ENCODE measurements around the gene OCEL1.
A peak's percentile ranks its signal among the peaks of the same experiment; 100 is the strongest.

OCEL1 gene

GRCh38 chr19:17210296-17210695 is 15.7 kb upstream of the OCEL1 start:
- no peak for DNase-seq (ENCODE audit: low read depth in 2 of 2)

DNA sequence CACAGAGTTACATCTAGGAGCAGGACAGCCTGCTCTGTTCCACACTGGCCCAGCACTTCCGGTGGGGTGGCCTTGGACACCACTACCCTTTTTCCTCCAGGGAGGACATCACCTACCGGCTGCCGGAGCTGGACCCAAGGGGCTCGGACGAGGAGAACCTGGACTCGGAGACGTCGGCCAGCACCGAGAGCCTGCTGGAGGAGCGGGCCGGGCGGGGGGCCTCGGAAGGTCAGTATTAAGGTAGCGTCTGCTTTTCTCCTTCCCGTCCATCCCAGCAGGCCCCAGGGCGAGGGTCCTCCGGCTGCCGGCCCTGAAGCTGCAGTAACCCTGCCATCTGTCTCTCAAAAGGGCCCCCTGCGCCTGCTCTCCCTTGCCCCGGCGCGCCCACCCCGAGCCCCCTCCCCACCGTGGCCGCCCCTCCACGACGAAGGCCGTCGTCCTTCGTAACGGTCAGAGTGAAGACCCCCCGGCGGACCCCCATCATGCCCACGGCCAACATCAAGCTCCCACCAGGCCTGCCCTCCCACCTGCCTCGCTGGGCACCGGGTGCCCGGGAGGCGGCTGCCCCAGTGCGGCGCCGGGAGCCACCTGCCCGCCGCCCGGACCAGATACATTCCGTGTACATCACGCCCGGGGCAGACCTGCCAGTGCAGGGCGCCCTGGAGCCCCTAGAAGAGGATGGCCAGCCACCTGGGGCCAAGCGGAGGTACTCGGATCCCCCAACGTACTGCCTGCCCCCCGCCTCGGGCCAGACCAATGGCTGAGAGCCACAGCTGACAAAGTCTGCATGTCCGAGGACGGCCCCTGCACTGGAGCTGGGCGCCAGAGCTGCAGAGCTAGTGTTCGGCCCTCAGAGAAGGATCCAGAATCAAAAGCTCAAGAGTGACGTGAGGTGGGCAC is 14.2 kb upstream of the OCEL1 start:
- no peak for DNase-seq (ENCODE audit: low read depth in 2 of 2)

- no peak for DNase-seq (ENCODE audit: low read depth in 2 of 2)
Measured at GRCh38 chr19:17213334-17213733, 12.7 kb upstream of the OCEL1 start.

DNA sequence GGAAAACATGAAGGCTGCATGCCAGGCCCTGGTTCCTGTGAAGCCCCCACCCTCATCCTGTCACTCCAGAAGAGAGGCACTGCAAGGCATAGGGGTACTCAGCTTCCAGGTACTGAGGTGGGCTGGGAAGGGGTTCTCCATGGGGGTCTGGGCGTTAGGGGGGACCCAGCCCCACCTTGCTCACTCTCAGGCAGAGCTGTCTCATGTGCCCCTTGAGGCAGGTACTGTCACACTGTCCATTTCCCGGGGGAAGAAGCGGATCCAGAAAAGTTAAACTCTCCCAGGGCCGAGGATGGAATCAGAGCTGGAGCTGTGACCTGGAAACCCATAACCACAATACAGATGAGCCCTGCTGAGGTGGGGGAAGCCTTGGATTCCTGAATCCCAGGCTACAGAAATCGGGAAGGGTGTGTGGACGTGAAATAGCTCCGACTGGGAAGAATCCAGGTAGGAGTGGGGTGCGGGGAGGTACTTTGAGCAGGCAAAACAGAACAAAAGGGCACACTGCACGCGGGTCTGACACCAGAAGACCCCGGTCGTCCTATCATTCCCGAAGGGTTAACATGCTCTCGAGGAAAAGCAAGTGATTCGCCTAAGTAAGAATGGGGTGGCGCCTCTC is 11.4 kb upstream of the OCEL1 start:
- no peak for DNase-seq (ENCODE audit: low read depth in 2 of 2)

DNA sequence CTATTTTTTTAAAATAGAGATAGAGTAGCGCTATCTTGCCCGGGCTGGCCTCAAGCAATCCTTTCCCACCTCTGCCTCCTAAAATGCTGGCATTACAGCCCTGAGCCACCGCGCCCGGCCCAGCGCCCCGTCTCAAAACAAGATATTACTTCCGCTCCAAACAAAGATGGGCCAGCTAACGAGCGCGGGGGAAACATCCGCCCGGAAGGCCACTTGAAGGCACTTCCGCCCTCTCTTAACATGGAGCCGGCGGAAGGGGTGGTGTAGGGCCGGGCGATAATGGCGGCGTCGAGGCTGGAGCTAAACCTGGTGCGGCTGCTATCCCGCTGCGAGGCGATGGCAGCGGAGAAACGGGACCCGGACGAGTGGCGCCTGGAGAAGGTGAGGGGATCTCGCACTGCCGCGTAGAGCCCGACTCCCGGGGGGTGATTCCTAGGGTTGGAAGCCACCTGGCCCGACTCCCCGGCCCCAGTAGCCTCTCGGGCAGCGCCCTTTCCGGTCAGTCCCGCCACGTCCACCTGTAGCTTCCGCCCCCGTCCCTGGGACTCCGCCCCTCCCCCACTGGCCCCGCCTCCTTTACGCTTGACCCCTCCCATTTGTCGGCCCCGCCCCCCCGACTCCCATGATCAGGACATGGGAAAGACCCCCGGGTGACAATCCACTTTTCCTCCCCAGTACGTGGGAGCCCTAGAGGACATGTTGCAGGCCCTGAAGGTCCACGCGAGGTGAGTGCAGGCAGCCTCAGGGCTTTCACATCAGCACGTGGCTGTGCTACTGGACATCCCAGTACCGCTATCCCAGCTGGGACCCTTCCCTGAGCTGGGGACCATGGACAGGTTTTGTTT is 10.7 kb upstream of the OCEL1 start, which contains the start of gene USE1:
USE1 (plus strand) TSS at position 231 of the 845 bp plus-strand sequence; CDS start at position 280, 49 bp downstream.
- DNase-seq (ENCODE audit: low read depth in 2 of 2): peak; percentile 76 to 77

DNA sequence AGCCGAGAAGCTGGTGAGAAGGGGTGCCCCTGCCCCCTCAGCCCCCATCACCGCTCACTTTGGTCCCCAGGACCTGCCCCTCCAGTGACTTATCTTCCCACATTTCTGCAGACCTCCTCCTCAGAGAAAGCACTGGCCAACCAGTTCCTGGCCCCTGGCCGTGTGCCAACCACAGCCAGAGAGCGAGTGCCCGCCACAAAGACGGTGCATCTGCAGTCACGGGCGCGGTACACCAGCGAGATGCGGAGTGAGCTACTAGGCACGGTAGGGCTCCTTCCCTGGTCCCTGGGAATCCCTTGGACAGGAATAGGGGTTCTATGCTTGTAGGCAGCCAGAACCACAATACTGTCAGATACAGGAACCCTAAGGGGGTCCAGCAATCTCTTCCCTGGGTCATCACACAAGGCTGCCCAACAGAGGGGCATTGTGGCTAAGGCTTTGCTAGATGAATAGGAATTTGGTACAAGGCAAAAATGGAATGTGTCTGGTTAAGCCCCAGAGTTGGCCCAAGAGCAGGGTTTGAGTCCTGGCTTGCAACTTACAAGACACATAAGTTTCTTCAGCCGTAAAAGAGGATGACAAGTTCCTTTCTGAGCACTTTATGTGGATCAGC is 9.9 kb upstream of the OCEL1 start:
- no peak for DNase-seq (ENCODE audit: low read depth in 2 of 2)

DNA sequence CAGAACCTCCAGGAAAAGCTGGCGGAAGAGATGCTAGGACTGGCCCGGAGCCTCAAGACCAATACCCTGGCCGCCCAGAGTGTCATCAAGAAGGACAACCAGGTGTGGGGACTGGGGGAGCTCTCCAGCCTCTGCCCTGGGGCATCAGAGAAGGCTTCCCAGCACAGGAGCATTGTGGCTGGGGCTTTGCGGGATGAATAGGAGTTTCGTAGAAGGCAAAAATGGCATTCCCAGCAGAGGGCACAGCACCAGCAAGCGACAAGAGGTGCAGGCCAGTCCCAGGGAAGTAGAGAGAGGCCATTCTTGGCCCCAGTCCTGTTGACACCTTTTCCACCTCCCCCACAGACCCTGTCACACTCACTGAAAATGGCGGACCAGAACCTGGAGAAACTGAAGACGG is 6.7 kb upstream of the OCEL1 start:
- DNase-seq (ENCODE audit: low read depth in 2 of 2): no peak

DNA sequence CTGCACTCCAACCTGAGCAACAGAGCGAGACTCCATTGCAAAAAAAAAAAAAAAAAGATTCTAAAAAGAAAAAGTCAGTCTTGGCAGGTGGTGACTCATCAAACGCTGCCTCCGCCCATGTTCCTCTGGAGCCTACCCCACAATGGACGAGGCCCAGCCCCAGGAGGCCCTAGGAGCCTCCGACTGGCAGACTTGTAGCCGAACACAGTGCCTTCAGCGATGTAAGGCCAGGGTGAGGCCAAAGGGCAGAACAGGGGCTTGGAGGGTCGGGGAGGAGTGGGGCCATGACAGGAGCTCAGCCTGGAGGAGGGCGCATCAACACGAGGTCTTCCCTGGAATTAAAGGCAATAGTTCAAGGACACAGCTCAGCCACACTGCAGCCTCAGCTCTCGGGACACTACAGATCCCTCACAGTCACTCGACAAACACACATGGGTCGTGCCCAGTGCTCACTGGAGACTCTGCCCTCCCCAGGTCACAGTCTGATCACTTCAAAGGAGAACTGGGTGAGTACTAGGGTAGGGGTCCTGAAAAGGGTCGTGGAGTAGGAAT is 5.7 kb upstream of the OCEL1 start:
- no peak for DNase-seq (ENCODE audit: low read depth in 2 of 2)

- DNase-seq (ENCODE audit: low read depth in 2 of 2): no peak
Measured at GRCh38 chr19:17225053-17225452, 973 bp upstream of the OCEL1 start.

DNA sequence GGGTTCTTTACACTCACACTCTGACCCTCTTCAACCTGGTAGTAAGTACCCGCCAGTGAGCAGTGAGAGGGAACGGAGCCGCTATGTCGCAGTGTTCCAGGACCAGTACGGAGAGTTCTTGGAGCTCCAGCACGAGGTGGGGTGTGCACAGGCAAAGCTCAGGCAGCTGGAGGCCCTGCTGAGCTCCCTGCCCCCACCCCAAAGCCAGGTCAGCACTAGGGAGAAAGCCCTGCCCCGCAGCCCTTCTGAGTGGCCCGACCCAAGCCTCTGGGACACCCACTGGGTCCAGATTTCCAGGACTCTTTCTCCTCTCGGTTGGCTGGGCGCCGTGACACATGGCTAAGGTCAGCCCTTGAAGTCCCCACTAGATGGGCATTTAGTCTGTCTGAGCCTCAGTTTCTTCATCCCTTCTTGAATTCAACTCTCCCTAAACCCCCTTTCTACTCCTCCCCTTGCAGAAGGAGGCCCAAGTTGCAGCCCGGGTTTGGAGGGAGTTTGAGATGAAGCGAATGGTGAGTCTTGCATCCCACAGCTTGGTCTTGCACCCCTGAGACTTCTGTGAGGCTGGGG is 1.9 kb downstream of the OCEL1 start:
- DNase-seq (ENCODE audit: low read depth in 2 of 2): no peak

DNA sequence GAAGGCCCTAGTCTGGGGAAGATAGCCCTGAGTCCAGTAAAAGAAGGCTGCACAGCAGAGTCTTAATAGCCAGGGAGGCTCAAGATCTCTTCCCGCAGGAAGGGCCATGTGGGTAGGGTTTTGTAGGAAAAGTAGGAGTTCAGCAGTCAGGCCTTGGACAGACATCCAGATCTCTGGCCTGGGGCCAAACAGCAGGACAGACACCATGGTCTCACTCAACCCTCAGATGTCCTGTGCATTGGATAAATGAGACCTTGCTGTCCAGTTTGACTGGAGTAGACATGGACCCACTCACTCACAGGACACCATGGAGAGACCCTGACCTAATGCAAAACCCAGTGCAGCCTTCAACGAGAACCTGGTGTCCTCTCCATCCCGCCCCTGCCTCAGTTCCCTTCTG is 3.9 kb downstream of the OCEL1 start:
- DNase-seq (ENCODE audit: low read depth in 2 of 2): no peak

DNA sequence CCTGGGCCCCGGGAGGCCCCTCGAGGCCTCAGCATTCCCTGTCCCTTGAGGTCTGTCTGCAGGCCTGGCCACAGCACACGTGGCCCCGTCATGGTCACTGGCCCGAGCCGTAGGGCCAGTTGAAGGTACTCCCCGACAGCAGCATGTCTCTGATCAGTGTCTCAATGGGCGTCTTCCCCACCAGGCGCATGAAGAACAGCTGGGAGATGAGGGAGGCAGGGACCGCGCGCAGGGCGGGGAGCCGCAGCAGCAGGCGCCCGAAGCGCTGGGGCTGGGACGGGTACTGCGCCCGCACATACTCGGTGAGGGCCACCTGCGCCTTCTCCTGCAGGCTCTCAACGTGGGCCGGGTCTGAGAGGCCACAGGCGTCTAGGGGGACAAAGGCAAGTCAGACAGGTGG is 6.2 kb downstream of the OCEL1 start:
- DNase-seq (ENCODE audit: low read depth in 2 of 2): no peak

GRCh38 chr19:17234911-17235299 is 8.9 kb downstream of the OCEL1 start:
- peak; percentile 40 to 54 for DNase-seq (ENCODE audit: low read depth in 2 of 2)

GRCh38 chr19:17235300-17235970 is 9.4 kb downstream of the OCEL1 start:
- peak; percentile 58 to 63 for DNase-seq (ENCODE audit: low read depth in 2 of 2)

DNA sequence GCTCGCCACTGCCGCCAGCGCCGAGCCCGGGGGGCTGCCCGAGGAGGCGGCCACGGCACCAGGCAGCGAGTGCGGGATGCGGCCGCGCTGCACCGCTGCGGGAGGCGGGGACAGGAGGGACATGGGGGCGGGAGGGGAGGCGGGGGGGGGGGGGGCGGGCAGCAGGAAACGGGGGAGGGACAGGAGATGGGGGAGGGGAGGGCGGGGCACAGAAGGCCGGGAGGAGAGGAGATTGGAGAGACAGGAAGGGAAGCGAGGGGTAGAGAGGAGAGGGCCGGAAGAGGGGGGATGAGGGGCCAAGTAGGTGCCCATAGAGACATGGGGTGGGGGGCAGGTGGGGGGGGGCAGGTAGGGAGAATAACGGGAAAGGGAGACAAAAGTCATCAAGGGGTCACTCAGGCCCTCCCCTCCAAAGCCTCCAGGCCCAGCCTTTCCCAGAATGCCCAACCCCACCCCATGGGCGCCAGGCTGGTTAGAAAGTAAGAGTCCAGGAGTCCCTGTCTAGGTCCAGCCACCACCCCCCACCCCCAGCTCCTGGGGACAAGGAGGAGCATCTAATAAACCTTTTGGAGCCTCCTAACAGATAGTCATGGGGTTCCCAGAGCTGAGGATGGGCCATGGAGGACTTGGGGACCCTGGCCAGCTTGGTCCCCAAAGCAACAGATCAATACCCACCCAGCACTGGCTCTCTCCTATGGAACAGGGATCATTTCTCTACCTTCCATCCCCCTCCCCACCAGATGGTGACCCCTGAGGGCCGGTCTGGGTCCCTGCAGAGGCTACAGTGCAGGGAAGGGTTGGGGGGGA is 10.1 kb downstream of the OCEL1 start:
- DNase-seq (ENCODE audit: low read depth in 2 of 2): no peak

- DNase-seq (ENCODE audit: low read depth in 2 of 2): no peak
Measured at GRCh38 chr19:17236811-17237543, 11.0 kb downstream of the OCEL1 start.

DNA sequence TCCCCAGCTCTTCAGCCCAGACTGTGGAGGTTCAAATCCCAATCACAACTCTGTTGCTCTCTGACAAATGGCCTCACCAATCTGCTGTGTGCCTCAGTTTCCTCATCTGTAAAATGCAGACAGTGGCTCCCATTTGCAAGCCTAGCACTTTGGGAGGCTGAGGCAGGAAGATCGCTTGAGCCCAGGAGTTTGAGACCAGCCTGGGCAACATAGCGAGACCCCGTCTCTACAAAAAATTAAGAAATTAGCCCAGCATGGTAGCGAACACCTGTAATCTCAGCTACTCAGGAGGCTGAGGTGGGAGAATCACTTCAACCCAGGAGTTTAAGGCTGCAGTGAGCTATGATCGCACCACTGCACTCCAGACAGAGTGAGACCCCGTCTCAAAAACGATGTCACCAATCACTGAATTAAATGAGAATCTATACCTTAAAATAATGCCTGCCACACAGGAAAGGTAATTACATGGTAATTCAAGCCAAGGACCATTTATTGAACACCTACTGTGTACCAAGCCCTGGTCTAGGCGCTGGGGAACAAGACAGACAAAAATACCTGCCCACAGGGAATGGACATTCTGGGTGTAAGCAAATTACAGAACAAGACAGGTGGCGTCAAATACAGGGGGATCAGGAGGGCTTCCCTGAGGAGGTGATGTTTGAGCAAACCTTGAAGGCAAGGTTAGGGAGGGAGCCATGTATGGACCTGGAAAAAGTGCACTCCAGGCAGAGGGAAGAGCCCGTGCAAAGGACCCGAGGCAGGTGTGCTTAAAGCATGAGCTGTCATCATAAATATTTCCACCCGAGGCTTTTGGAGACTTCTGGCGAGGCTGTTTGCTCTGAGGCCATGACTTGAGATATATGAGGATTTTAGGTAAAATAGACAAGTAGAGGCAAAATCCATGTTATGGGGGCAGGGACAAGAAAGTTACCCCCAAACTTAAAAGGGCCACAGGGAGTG is 12.0 kb downstream of the OCEL1 start:
- no peak for DNase-seq (ENCODE audit: low read depth in 2 of 2)

Data from stimulated activated CD8-positive, alpha-beta memory T cell treated with anti-CD3 and anti-CD28 coated beads, Interleukin-15, amount 100 ng/mL, for 48 hours (primary cell).